HepG2 (cell line): Measurements from ENCODE around the gene RMI2. TPM values are rescaled to one million over a fixed set of nuclear protein-coding genes. Genes with fewer than 3 reads are reported as not detected.
A peak's percentile ranks its signal among the peaks of the same experiment; 100 is the strongest.

Experiments
- PATZ1 ChIP-seq: sonication (generic); formaldehyde crosslinking; IDR thresholded peaks from 2 replicates; pipeline ENCODE4 v1.4.0; 2020; ENCODE audit warnings: missing genetic modification reagents
- PAX8 ChIP-seq: sonication (generic); formaldehyde crosslinking; IDR thresholded peaks from 2 replicates; pipeline ENCODE4 v1.8.0; 2022; ENCODE audit warnings: mild to moderate bottlenecking, missing genetic modification reagents, borderline replicate concordance
- POLR2G ChIP-seq: fragments of 200-400 bp; formaldehyde crosslinking; IDR thresholded peaks from 2 replicates; pipeline ENCODE4 v1.6.1; 2018; ENCODE audit warnings: mild to moderate bottlenecking, low read depth, low read length, moderate library complexity
- SRSF9 ChIP-seq: fragments of 200-400 bp; formaldehyde crosslinking; IDR thresholded peaks from 2 replicates; pipeline ENCODE4 v1.6.1; 2018; ENCODE audit warnings: borderline replicate concordance, mild to moderate bottlenecking, low read depth, low read length; ENCODE audit not compliant: insufficient read depth, poor library complexity, severe bottlenecking
- XRCC5 ChIP-seq: fragments of 200-400 bp; formaldehyde crosslinking; optimal IDR thresholded peaks from 2 replicates; pipeline ENCODE3; 2017; ENCODE audit warnings: mild to moderate bottlenecking, low read length
- ZNF101 ChIP-seq: sonication (generic); formaldehyde crosslinking; IDR thresholded peaks from 2 replicates; pipeline ENCODE4 v1.4.0; 2020; ENCODE audit warnings: mild to moderate bottlenecking, low read depth, missing genetic modification reagents, borderline replicate concordance
- ZNF629 ChIP-seq: sonication (generic); formaldehyde crosslinking; conservative IDR thresholded peaks from 2 replicates; pipeline ENCODE4 v1.5.0; 2020; ENCODE audit warnings: missing genetic modification reagents
- polyA plus RNA-seq, 8 experiments: library from polyadenylated mRNA; depleted of rRNA in 3 of 8; stranded (reverse) in 7 of 8; unstranded in 1 of 8; fragments of >200 nt; fragmentation: Illumina TruSeq in 4 of 8; extraction: Trizol in 4 of 8; gene quantifications; 2 replicates each; pipeline versions ENCODE4 v1.2.1 to v1.2.3, GENCODE V29; 2011 to 2016; ENCODE audit warnings: low read depth in 4 of 8, missing spikeins in 1 of 8, mixed read lengths in 1 of 8; ENCODE audit not compliant: insufficient read depth in 1 of 8
- total RNA-seq, 5 experiments: library from RNA; depleted of rRNA; stranded (reverse); fragments of >200 nt; fragmentation: Illumina TruSeq; extraction: Trizol; gene quantifications; 2 replicates each; pipeline ENCODE4 v1.2.3, GENCODE V29; 2016; ENCODE audit warnings: low read depth in 1 of 5
- TF ChIP-seq, protein P1 (sequence below): sonication (generic); formaldehyde crosslinking; IDR thresholded peaks from 2 replicates; pipeline ENCODE4 v1.8.0; 2022; ENCODE audit warnings: missing genetic modification reagents, mild to moderate bottlenecking, borderline replicate concordance

Gene RMI2
- total and polyA plus RNA-seq, 2 of the 13 experiments (the other 11 are each of a cell fraction or from before 2014, with no cell fraction given), result 24.5 to 55.7 TPM

- TF ChIP-seq POLR2G (no peak), ZNF629 (CRISPR knock-in tag) (peak; percentile 98), XRCC5 (peak; percentile 24), PAX8 (CRISPR knock-in tag) (no peak), PATZ1 (no peak), SRSF9 (no peak), ZNF101 (no peak)
- TF ChIP-seq, protein P1, sequence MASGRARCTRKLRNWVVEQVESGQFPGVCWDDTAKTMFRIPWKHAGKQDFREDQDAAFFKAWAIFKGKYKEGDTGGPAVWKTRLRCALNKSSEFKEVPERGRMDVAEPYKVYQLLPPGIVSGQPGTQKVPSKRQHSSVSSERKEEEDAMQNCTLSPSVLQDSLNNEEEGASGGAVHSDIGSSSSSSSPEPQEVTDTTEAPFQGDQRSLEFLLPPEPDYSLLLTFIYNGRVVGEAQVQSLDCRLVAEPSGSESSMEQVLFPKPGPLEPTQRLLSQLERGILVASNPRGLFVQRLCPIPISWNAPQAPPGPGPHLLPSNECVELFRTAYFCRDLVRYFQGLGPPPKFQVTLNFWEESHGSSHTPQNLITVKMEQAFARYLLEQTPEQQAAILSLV (CRISPR knock-in tag), result no peak
These were observed 16.8 kb upstream of the RMI2 start (continued) for GRCh38 chr16:11328172-11329070.
